Mucosa of descending colon (tissue), 3 donors: ENCODE results near the gene NOC2L. TPM values are rescaled to one million over a fixed set of nuclear protein-coding genes. Genes with fewer than 3 reads are reported as not detected.

Experiments
- ATAC-seq: fragments of 200-7000 bp; cut with Tn5 transposase; one replicate; pipeline ENCODE4 v1.9.1; 2020; ENCODE audit warnings: mild to moderate bottlenecking, moderate library complexity
- DNase-seq, 3 donors: peaks; one replicate each; pipeline ENCODE4 v3.0.0-alpha.2; 2020
- H3K36me3 ChIP-seq: fragments of 200-600 bp; one replicate; pipeline ENCODE4 v1.8.0; 2021; ENCODE audit warnings: low read depth, mild to moderate bottlenecking
- H3K4me1 ChIP-seq: fragments of 200-600 bp; one replicate; pipeline ENCODE4 v1.8.0; 2021; ENCODE audit warnings: low read depth, mild to moderate bottlenecking
- H3K4me3 ChIP-seq: fragments of 200-600 bp; one replicate; pipeline ENCODE4 v1.8.0; 2021; ENCODE audit warnings: mild to moderate bottlenecking
- H3K9me3 ChIP-seq: fragments of 200-600 bp; one replicate; pipeline ENCODE4 v1.8.0; 2021; ENCODE audit warnings: mild to moderate bottlenecking
- intact Hi-C, 2 donors: fragments of 100-400 bp; cut with DNase I in 1 of 2; cut with micrococcal nuclease in 1 of 2; formaldehyde crosslinking; loops; one replicate each; pipeline versions ENCODE4 v1.11.0 to v1.11.1; 2022; cut with DNase I, micrococcal nuclease
- total RNA-seq, 3 donors: library from RNA; stranded (reverse); fragmentation: NEBNext Ultra II Directional in 2 of 3; extraction: Animal tissue kit (Norgen Biotek cat#: 25700) in 2 of 3; gene quantifications; one replicate each; pipeline versions ENCODE4 v1.2.1 to v1.2.4, GENCODE V29; 2021 to 2023
- TF ChIP-seq, protein P1 (sequence below): fragments of 200-600 bp; IDR thresholded peaks from one replicate; pipeline ENCODE4 v1.8.0; 2022; ENCODE audit warnings: antibody characterized with exemption, mild to moderate bottlenecking
- donor health status: DM: no; HTN: no; CAD: no; lungs with moderate emphysema.
- donor health status: DM: no; HTN: no; CAD: no.
- donor health status: DM: no; HTN: yes; CAD: no.

Gene NOC2L
- total RNA-seq, 3 donors from 2014 or later = 47.3 to 56.2 (median 54.6) TPM

DNA sequence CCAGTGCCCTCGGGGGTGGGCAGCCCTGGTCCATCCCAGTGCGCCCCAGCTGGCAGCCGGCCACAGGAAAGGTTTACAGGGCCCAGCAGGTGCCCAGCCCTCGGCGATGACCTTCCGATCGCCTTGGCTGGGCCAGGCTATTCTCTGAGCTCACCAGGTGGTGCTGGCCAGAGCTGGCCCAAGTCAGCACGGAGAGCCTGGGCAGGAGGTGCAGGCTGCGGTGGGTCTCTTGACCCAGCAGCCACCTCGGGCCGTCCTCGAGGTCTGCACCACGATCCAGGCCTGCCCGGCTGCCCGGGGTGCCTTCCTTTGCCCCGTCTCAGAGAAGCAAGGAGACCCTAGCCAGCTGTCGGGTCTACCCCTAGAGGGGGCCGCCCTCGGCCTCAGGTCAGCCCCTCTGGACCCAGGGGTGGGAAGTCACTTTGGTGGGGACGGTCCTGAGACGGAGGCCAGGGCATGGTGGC is 22.5 kb upstream of the NOC2L start:
- Histone ChIP-seq H3K9me3 (no peaks in the 10 kb centered on the region), H3K36me3 (no peaks in the 10 kb centered on the region), H3K4me1 (no peaks in the 10 kb centered on the region), H3K4me3 (no peak overlapping the region)
- ATAC-seq = no peak
- TF ChIP-seq, protein P1, sequence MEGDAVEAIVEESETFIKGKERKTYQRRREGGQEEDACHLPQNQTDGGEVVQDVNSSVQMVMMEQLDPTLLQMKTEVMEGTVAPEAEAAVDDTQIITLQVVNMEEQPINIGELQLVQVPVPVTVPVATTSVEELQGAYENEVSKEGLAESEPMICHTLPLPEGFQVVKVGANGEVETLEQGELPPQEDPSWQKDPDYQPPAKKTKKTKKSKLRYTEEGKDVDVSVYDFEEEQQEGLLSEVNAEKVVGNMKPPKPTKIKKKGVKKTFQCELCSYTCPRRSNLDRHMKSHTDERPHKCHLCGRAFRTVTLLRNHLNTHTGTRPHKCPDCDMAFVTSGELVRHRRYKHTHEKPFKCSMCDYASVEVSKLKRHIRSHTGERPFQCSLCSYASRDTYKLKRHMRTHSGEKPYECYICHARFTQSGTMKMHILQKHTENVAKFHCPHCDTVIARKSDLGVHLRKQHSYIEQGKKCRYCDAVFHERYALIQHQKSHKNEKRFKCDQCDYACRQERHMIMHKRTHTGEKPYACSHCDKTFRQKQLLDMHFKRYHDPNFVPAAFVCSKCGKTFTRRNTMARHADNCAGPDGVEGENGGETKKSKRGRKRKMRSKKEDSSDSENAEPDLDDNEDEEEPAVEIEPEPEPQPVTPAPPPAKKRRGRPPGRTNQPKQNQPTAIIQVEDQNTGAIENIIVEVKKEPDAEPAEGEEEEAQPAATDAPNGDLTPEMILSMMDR = no peak
- peak in 1 of 3 donors; percentile 18 for DNase-seq
- intact Hi-C loops = loop anchor here in 1 of 2 donors (10.0 kb wide), 1 partner anchor 83 kb away; no protein-coding TSS in a partner anchor

DNA sequence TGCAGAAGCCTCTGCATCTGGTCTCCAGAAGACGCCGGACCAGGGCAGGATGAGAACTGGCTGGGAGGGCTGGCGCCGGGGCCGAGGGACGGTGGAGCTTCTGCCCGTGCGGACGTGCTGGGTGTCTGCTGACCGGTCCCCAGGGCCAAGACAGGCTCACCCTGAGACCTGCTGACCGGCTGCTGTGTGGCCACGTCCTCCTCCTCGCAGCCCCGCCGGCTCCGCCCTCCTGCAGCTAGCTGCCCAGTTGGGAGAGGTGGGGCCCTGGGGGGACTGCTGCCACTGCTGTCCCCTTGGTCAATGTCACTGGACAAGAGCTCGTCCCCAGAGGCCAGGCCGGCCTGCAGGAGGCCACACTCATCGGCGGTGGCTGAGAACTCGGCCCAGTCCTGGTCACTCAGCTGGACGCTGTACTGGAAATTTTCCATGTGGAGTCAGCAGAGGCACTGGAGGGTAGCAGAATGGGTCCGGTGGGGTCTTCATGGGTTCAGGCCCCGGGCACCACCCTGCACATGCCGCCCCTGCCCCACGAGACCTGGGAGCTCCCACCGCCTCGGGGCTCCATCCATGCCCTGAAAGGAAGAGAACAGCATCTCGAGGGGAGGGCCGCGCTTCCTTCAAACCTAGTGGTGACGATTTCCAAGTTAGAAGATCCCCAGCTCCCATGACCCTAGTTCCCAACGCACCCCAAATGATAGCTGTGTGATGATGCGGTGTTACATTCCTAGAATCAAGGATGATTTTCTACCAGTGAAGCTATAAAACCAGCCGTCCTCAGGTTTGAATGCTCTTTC is 21.7 kb upstream of the NOC2L start:
- ATAC-seq (no peak), DNase-seq (peak in 1 of 3 donors; percentile 22)
- Histone ChIP-seq H3K9me3 (no peaks in the 10 kb centered on the region), H3K36me3 (no peaks in the 10 kb centered on the region), H3K4me1 (peaks cover 5% of the 10 kb centered on the region), H3K4me3 (no peak overlapping the region)
- intact Hi-C loops = loop anchor here in 1 of 2 donors (10.0 kb wide), 1 partner anchor 84 kb away; no protein-coding TSS in a partner anchor
- TF ChIP-seq, protein P1 = no peak

DNA sequence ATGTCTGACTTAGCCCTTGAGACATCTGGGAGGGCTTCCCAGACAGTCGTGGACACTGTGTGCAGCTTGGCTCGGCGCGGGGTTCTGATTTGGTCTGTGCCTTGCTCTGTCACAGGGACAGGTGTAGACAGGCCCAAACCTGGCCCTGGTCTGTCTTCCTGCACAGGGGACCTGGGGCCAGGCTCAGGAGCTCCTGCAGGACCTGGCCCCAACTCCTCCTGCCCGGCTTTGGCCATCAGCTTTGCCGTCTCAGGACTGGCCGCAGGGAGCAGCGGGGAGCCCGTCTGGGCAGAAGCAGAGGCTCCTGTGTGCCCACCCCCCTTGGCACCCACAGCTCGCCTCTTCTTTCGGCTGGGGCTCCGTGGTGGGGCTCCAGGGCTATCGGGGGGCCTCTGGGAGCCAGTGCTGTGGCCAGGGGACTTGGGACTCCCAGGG is 21.1 kb upstream of the NOC2L start:
- no peak overlapping the region for H3K4me3 ChIP-seq
- H3K9me3 ChIP-seq = no peaks in the 10 kb centered on the region
- ATAC-seq (no peak), DNase-seq (peak in 1 of 3 donors; percentile 20)
- H3K4me1 ChIP-seq = peaks cover 5% of the 10 kb centered on the region
- H3K36me3 ChIP-seq = no peaks in the 10 kb centered on the region
- TF ChIP-seq, protein P1 = no peak
- intact Hi-C loops = loop anchor here in 1 of 2 donors (10.0 kb wide), 1 partner anchor 85 kb away; no protein-coding TSS in a partner anchor

DNA sequence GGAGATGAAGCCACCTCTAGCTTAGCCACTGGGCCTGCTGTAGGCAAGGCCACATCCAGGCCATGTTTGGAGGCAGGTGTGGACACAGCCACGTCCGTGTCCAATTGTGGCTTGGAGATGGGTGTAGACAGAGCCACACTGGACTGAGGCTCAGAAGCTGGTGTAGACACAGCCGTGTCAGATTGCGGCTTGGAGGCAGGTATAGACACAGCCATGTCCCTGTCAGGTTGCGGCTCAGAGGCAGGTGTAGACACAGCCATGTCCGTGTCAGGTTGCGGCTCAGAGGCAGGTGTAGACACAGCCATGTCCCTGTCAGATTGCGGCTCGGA is 20.7 kb upstream of the NOC2L start:
- intact Hi-C loops = loop anchor here in 1 of 2 donors (10.0 kb wide), 1 partner anchor 85 kb away; no protein-coding TSS in a partner anchor
- ATAC-seq = no peak
- Histone ChIP-seq H3K4me3 (no peak overlapping the region), H3K9me3 (no peaks in the 10 kb centered on the region), H3K4me1 (peaks cover 5% of the 10 kb centered on the region), H3K36me3 (no peaks in the 10 kb centered on the region)
- DNase-seq = no peak
- TF ChIP-seq, protein P1 = no peak

DNA sequence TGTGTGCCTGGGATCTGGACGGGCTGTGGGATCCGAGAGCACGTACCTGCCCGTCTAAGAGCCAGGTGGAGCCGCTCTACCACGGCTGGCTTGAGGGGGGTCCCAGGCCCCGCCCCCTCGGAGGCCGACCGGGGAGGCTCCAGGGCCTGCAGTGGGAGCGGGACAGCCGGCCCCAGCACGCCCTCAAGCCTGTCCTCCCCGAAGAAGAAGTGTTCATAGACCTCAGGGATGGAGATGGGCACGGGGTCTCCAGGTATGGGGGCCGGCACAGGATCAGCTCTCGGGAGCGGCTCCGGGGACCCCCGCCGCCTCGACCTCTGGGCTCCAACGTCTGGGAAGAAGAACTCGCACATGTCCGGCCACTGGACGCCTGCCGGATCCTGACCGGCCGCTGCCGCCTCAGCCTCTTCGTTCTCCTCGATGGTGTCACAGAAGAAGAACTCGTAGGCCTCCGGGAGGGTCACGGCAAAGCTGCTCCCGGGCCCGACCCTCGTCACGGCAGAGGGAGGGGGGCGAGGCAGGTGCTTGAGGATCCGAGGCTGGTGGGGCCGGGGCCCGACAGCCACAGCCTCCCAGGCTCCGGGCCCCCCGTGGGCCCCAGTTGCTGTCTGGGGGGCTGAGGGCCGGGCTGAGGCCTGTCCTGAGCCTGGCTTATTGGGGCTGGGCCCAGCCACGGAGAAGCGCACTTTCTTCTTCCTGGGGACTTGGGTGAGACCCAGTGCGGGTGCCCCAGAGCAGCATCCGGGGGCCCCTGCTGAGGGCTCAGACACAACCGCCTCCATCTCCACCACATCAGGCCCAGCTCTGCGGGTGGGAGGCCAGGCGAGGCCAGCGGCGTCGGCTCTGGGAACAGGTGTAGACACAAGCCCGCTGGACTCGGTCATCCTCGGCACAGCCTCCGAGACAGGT is 20.0 kb upstream of the NOC2L start:
- TF ChIP-seq, protein P1 = no peak
- intact Hi-C loops = no loop called here
- ATAC-seq (no peak), DNase-seq (no peak)
- Histone ChIP-seq H3K4me3 (no peak overlapping the region), H3K36me3 (no peaks in the 10 kb centered on the region), H3K9me3 (no peaks in the 10 kb centered on the region), H3K4me1 (peaks cover 5% of the 10 kb centered on the region)
